ENCODE results near the gene SHISA6.

SHISA6 gene

GRCh38 chr17:11272191-11272590 lies 31.2 kb downstream of the SHISA6 start:
- in situ Hi-C loops (cut with MboI; ENCODE audit: low pct_unique_long_range_greater_than_20kb, low sequenced_read_pairs, unreplicated experiment) = no loop called here
- no peak for TF ChIP-seq CTCF (IDR thresholded peaks at IDR 0.05; ENCODE audit: extremely low read depth, insufficient read depth, missing control alignments)
- no peak for DNase-seq (ENCODE audit: low spot score)

GRCh38 chr17:11273596-11273995 lies 32.6 kb downstream of the SHISA6 start:
- TF ChIP-seq CTCF (IDR thresholded peaks at IDR 0.05; ENCODE audit: extremely low read depth, insufficient read depth, missing control alignments) = no peak
- in situ Hi-C loops (cut with MboI; ENCODE audit: low pct_unique_long_range_greater_than_20kb, low sequenced_read_pairs, unreplicated experiment) = no loop called here
- DNase-seq (ENCODE audit: low spot score) = no peak

GRCh38 chr17:11274106-11274505 lies 33.1 kb downstream of the SHISA6 start:
- no peak for TF ChIP-seq CTCF (IDR thresholded peaks at IDR 0.05; ENCODE audit: extremely low read depth, insufficient read depth, missing control alignments)
- in situ Hi-C loops (cut with MboI; ENCODE audit: low pct_unique_long_range_greater_than_20kb, low sequenced_read_pairs, unreplicated experiment) = no loop called here
- no peak for DNase-seq (ENCODE audit: low spot score)

- no peak for TF ChIP-seq CTCF (IDR thresholded peaks at IDR 0.05; ENCODE audit: extremely low read depth, insufficient read depth, missing control alignments)
- DNase-seq (ENCODE audit: low spot score) = no peak
- in situ Hi-C loops (cut with MboI; ENCODE audit: low pct_unique_long_range_greater_than_20kb, low sequenced_read_pairs, unreplicated experiment) = no loop called here
Observed at GRCh38 chr17:11276486-11276885, 35.5 kb downstream of the SHISA6 start.

- in situ Hi-C loops (cut with MboI; ENCODE audit: low pct_unique_long_range_greater_than_20kb, low sequenced_read_pairs, unreplicated experiment) = no loop called here
- TF ChIP-seq CTCF (IDR thresholded peaks at IDR 0.05; ENCODE audit: extremely low read depth, insufficient read depth, missing control alignments) = no peak
- no peak for DNase-seq (ENCODE audit: low spot score)
Observed at GRCh38 chr17:11278186-11278991, 37.4 kb downstream of the SHISA6 start.

GRCh38 chr17:11278992-11279270 lies 37.9 kb downstream of the SHISA6 start:
- in situ Hi-C loops (cut with MboI; ENCODE audit: low pct_unique_long_range_greater_than_20kb, low sequenced_read_pairs, unreplicated experiment) = no loop called here

More at GRCh38 chr17:11278992-11279270, 37.9 kb downstream of the SHISA6 start:
- TF ChIP-seq CTCF (IDR thresholded peaks at IDR 0.05; ENCODE audit: extremely low read depth, insufficient read depth, missing control alignments) = no peak
- no peak for DNase-seq (ENCODE audit: low spot score)
